ENCODE data around the gene CLCN6. TPM values are rescaled to one million over a fixed set of nuclear protein-coding genes. Genes with fewer than 3 reads are reported as not detected.

CLCN6 gene
- total RNA-seq, 2 donors from 2014 or later: 7.0 to 23.7 TPM

GRCh38 chr1:11772458-11772857, 33.5 kb upstream of the CLCN6 start:
- H3K4me3 ChIP-seq: no peak overlapping the region
- H3K4me1 ChIP-seq: peaks cover 6% of the 10 kb centered on the region
- TF ChIP-seq POLR2A (IDR thresholded peaks at IDR 0.05) (no peak), CTCF (IDR thresholded peaks at IDR 0.05) (no peak)
- H3K27ac ChIP-seq: no peak overlapping the region
- intact Hi-C loops (cut with DNase I): no loop called here
- ATAC-seq (no peak), DNase-seq (no peak)
- WGBS, 2 donors: 63 to 70% methylated on average over 4 to 5 of the region's 5 CpGs
- H3K36me3 ChIP-seq (replicated peaks in 1 of 2; ENCODE audit: insufficient read depth in 1 of 2, low read depth in 2 of 2): no peaks in the 10 kb centered on the region
- H3K9me3 ChIP-seq: no peaks in the 10 kb centered on the region
- H3K27me3 ChIP-seq: no peaks in the 10 kb centered on the region

- TF ChIP-seq POLR2A (IDR thresholded peaks at IDR 0.05) (no peak), CTCF (IDR thresholded peaks at IDR 0.05) (no peak)
- no peaks in the 10 kb centered on the region for H3K9me3 ChIP-seq
- no peaks in the 10 kb centered on the region for H3K36me3 ChIP-seq (replicated peaks in 1 of 2; ENCODE audit: insufficient read depth in 1 of 2, low read depth in 2 of 2)
- H3K4me3 ChIP-seq: no peak overlapping the region
- intact Hi-C loops (cut with DNase I): no loop called here
- ATAC-seq: no peak
- WGBS, 2 donors: 85 to 91% methylated on average over 6 to 9 of the region's 9 CpGs
- H3K27ac ChIP-seq: no peak overlapping the region
- no peak for DNase-seq
- no peaks in the 10 kb centered on the region for H3K27me3 ChIP-seq
- no peaks in the 10 kb centered on the region for H3K4me1 ChIP-seq
These were observed 31.2 kb upstream of the CLCN6 start for GRCh38 chr1:11774753-11775152.

GRCh38 chr1:11777658-11778322, 28.2 kb upstream of the CLCN6 start:
- DNase-seq (no peak), ATAC-seq (no peak)
- no peaks in the 10 kb centered on the region for H3K27me3 ChIP-seq
- intact Hi-C loops (cut with DNase I): no loop called here
- 67 to 100% methylated on average over 1 to 8 of the region's 8 CpGs for WGBS, 2 donors
- H3K4me3 ChIP-seq: no peak overlapping the region
- H3K4me1 ChIP-seq: no peaks in the 10 kb centered on the region
- no peaks in the 10 kb centered on the region for H3K36me3 ChIP-seq (replicated peaks in 1 of 2; ENCODE audit: insufficient read depth in 1 of 2, low read depth in 2 of 2)
- no peak overlapping the region for H3K27ac ChIP-seq
- no peaks in the 10 kb centered on the region for H3K9me3 ChIP-seq
- TF ChIP-seq POLR2A (IDR thresholded peaks at IDR 0.05) (no peak), CTCF (IDR thresholded peaks at IDR 0.05) (no peak)

GRCh38 chr1:11778336-11778735, 27.7 kb upstream of the CLCN6 start:
- DNase-seq: no peak
- 80 to 90% methylated on average over 6 to 9 of the region's 9 CpGs for WGBS, 2 donors
- H3K36me3 ChIP-seq (replicated peaks in 1 of 2; ENCODE audit: insufficient read depth in 1 of 2, low read depth in 2 of 2): no peaks in the 10 kb centered on the region

More at GRCh38 chr1:11778336-11778735, 27.7 kb upstream of the CLCN6 start:
- H3K4me3 ChIP-seq: no peak overlapping the region
- H3K4me1 ChIP-seq: no peaks in the 10 kb centered on the region
- H3K27me3 ChIP-seq: no peaks in the 10 kb centered on the region
- no peaks in the 10 kb centered on the region for H3K9me3 ChIP-seq
- TF ChIP-seq POLR2A (IDR thresholded peaks at IDR 0.05) (no peak), CTCF (IDR thresholded peaks at IDR 0.05) (no peak)
- no peak for ATAC-seq
- intact Hi-C loops (cut with DNase I): no loop called here
- no peak overlapping the region for H3K27ac ChIP-seq

All from body of pancreas (tissue), 4 donors.